GM19025 (cell line): ENCODE data around the gene PER1.

Experiments
- ATAC-seq: cut with Tn5 transposase; IDR thresholded peaks from one replicate; pipeline ENCODE4 v1.9.1; 2021; ENCODE audit warnings: mild to moderate bottlenecking, low read depth, moderate library complexity; ENCODE audit not compliant: unreplicated experiment

The PER1 gene

GRCh38 chr17:8155231-8155995 lies 3.2 kb upstream of the PER1 start:
- no peak for ATAC-seq

GRCh38 chr17:8154608-8155155 lies 2.5 kb upstream of the PER1 start:
- ATAC-seq = no peak

GRCh38 chr17:8153957-8154607 lies 1.9 kb upstream of the PER1 start:
- no peak for ATAC-seq

- no peak for ATAC-seq
These were observed 1.3 kb upstream of the PER1 start for GRCh38 chr17:8153525-8153956.

GRCh38 chr17:8153031-8153451 lies 837 bp upstream of the PER1 start:
- no peak for ATAC-seq

GRCh38 chr17:8151641-8152111 lies 528 bp downstream of the PER1 start:
- ATAC-seq = no peak

- ATAC-seq = peak; percentile 51
These were observed 1.0 kb downstream of the PER1 start for GRCh38 chr17:8151120-8151640.

GRCh38 chr17:8150194-8151119 lies 1.7 kb downstream of the PER1 start:
- no peak for ATAC-seq

- no peak for ATAC-seq
These were observed 2.6 kb downstream of the PER1 start for GRCh38 chr17:8149419-8150193.

GRCh38 chr17:8148560-8148959 lies 3.6 kb downstream of the PER1 start:
- no peak for ATAC-seq

GRCh38 chr17:8147805-8148404 lies 4.3 kb downstream of the PER1 start:
- ATAC-seq = no peak

GRCh38 chr17:8147141-8147804 lies 4.9 kb downstream of the PER1 start:
- ATAC-seq = no peak

GRCh38 chr17:8146381-8147140 lies 5.6 kb downstream of the PER1 start:
- ATAC-seq = no peak

GRCh38 chr17:8145811-8146210 lies 6.4 kb downstream of the PER1 start:
- ATAC-seq = no peak

GRCh38 chr17:8144401-8145231 lies 7.6 kb downstream of the PER1 start:
- no peak for ATAC-seq

- no peak for ATAC-seq
These were observed 8.4 kb downstream of the PER1 start for GRCh38 chr17:8143581-8144400.
